Keratinocyte (primary cell): ENCODE results near the gene CHN2. TPM values are rescaled to one million over a fixed set of nuclear protein-coding genes. Genes with fewer than 3 reads are reported as not detected.

ENCODE experiments used
- DNase-seq: peaks from one replicate; pipeline ENCODE4 v3.0.0-alpha.2; 2011; ENCODE audit warnings: low read depth, missing footprints, low spot score
- FAIRE-seq: peaks from 2 replicates; lab custom pipeline; 2011; peaks lifted over from hg19 to GRCh38; lab: Jason Lieb, UNC
- H2AFZ ChIP-seq: 2 replicates; pipeline ENCODE4 v1.6.0; 2012; ENCODE audit warnings: low read length, control low read depth, inconsistent platforms; ENCODE audit not compliant: control insufficient read depth
- H3K27ac ChIP-seq: 2 replicates; pipeline ENCODE4 v1.5.1; 2011; ENCODE audit warnings: low read length; ENCODE audit not compliant: control insufficient read depth, insufficient read depth
- H3K27me3 ChIP-seq: 3 replicates; pipeline ENCODE4 v1.6.0; 2011; ENCODE audit warnings: low read length; ENCODE audit not compliant: control insufficient read depth, insufficient read depth; ENCODE audit errors: extremely low read depth
- H3K36me3 ChIP-seq, 2 experiments: 2 replicates in 1 of 2; 3 replicates in 1 of 2; pipeline ENCODE4 v1.5.1; 2011; ENCODE audit warnings: low read length in 2 of 2, mild to moderate bottlenecking in 1 of 2; ENCODE audit not compliant: control insufficient read depth in 2 of 2, insufficient read depth in 2 of 2; ENCODE audit errors: extremely low read depth in 1 of 2
- H3K4me1 ChIP-seq: 3 replicates; pipeline ENCODE4 v1.5.1; 2011; ENCODE audit warnings: low read length; ENCODE audit not compliant: control insufficient read depth, insufficient read depth; ENCODE audit errors: extremely low read depth
- H3K4me2 ChIP-seq: 3 replicates; pipeline ENCODE4 v1.6.0; 2011; ENCODE audit warnings: low read depth, low read length; ENCODE audit not compliant: control insufficient read depth, insufficient read depth; ENCODE audit errors: extremely low read depth
- H3K4me3 ChIP-seq, 3 experiments: fragments of 200-600 bp in 1 of 3; sonication (generic) in 1 of 3; 2 replicates in 2 of 3; 3 replicates in 1 of 3; pipeline ENCODE4 v1.5.1; 2011 to 2016; ENCODE audit warnings: low read length in 3 of 3, mild to moderate bottlenecking in 3 of 3, control low read depth in 2 of 3, inconsistent platforms in 1 of 3, low read depth in 1 of 3, mixed read lengths in 1 of 3, mixed run types in 1 of 3, moderate library complexity in 1 of 3; ENCODE audit not compliant: control insufficient read depth in 2 of 3, insufficient read depth in 2 of 3; ENCODE audit errors: extremely low read depth in 1 of 3
- H3K79me2 ChIP-seq: 2 replicates; pipeline ENCODE4 v1.6.0; 2012; ENCODE audit warnings: low read length; ENCODE audit not compliant: control insufficient read depth, insufficient read depth
- H3K9ac ChIP-seq: 3 replicates; pipeline ENCODE4 v1.6.0; 2011; ENCODE audit warnings: low read length; ENCODE audit not compliant: control insufficient read depth, insufficient read depth; ENCODE audit errors: extremely low read depth
- H3K9me1 ChIP-seq: 3 replicates; pipeline ENCODE4 v1.6.0; 2011; ENCODE audit warnings: low read length; ENCODE audit not compliant: control insufficient read depth, insufficient read depth; ENCODE audit errors: extremely low read depth
- H3K9me3 ChIP-seq: 2 replicates; pipeline ENCODE4 v1.5.1; 2012; ENCODE audit warnings: low read depth, low read length; ENCODE audit not compliant: control insufficient read depth
- H4K20me1 ChIP-seq: 3 replicates; pipeline ENCODE4 v1.6.0; 2011; ENCODE audit warnings: low read length; ENCODE audit not compliant: control insufficient read depth, insufficient read depth; ENCODE audit errors: extremely low read depth
- CTCF ChIP-seq, 3 experiments: IDR thresholded peaks in 1 of 3; conservative IDR thresholded peaks in 1 of 3; optimal IDR thresholded peaks in 1 of 3; 2 replicates in 2 of 3; 3 replicates in 1 of 3; pipeline versions ENCODE3 to v1.5.1; 2011; ENCODE audit warnings: low read length in 3 of 3, mild to moderate bottlenecking in 3 of 3, moderate library complexity in 2 of 3, control low read depth in 1 of 3, inconsistent platforms in 1 of 3; ENCODE audit not compliant: insufficient read depth in 2 of 3; ENCODE audit errors: extremely low read depth in 1 of 3
- EZH2 ChIP-seq: IDR thresholded peaks from one replicate; pipeline ENCODE4 v1.6.1; 2012; ENCODE audit warnings: inconsistent platforms, mild to moderate bottlenecking, low read length, moderate library complexity
- dilution Hi-C: fragments of 300-500 bp; cut with MboI; formaldehyde crosslinking; loops from one replicate; pipeline ENCODE4 v1.7.0; 2020; ENCODE audit warnings: low sequenced_read_pairs; ENCODE audit not compliant: extremely low pct_ligation_motif_present
- polyA plus RNA-seq, 5 experiments: library from polyadenylated mRNA; depleted of rRNA in 3 of 5; stranded (reverse) in 3 of 5; stranded (forward) in 1 of 5; unstranded in 1 of 5; fragments of >200 nt; gene quantifications; 1 replicate in 1 of 5; 2 replicates in 3 of 5; 3 replicates in 1 of 5; pipeline versions ENCODE4 v1.2.1 to v1.2.3, GENCODE V29; 2011 to 2012; ENCODE audit warnings: missing spikeins in 2 of 5, low read depth in 1 of 5, low replicate concordance in 1 of 5

Gene CHN2
- polyA plus RNA-seq, 1 donor (not counting 4 experiments of a cell fraction or from before 2014, with no cell fraction given), result 1.8 TPM

GRCh38 chr7:29330136-29330535 is 135.6 kb downstream of the CHN2 start:
- no peak for DNase-seq
- no peak for TF ChIP-seq EZH2
- TF ChIP-seq CTCF (optimal IDR thresholded peaks at IDR 0.05 in 1 of 3, IDR thresholded peaks at IDR 0.05 in 1 of 3, conservative IDR thresholded peaks at IDR 0.05 in 1 of 3; ENCODE audit: extremely low read depth in 1 of 3, insufficient read depth in 2 of 3, low read length in 3 of 3), result no peak
- Histone ChIP-seq H3K36me3 (no peaks in the 10 kb centered on the region), H3K4me1 (peaks cover 8% of the 10 kb centered on the region), H2AFZ (no peak overlapping the region), H3K27ac (no peak overlapping the region), H3K27me3 (no peaks in the 10 kb centered on the region), H4K20me1 (no peaks in the 10 kb centered on the region), H3K9me1 (no peaks in the 10 kb centered on the region), H3K4me2 (no peak overlapping the region), H3K79me2 (no peaks in the 10 kb centered on the region), H3K4me3 (no peak overlapping the region), H3K9ac (no peak overlapping the region), H3K9me3 (no peaks in the 10 kb centered on the region)
- no peak for FAIRE-seq
- dilution Hi-C loops, result no loop called here

- Histone ChIP-seq H3K27ac (no peak overlapping the region), H3K27me3 (no peaks in the 10 kb centered on the region), H3K9me3 (no peaks in the 10 kb centered on the region), H2AFZ (no peak overlapping the region), H3K9ac (no peak overlapping the region), H3K36me3 (no peaks in the 10 kb centered on the region), H3K4me3 (no peak overlapping the region), H3K4me1 (peaks cover 8% of the 10 kb centered on the region), H3K9me1 (no peaks in the 10 kb centered on the region), H3K4me2 (no peak overlapping the region), H4K20me1 (no peaks in the 10 kb centered on the region), H3K79me2 (no peaks in the 10 kb centered on the region)
- FAIRE-seq, result no peak
- no peak for TF ChIP-seq EZH2
- no peak for TF ChIP-seq CTCF (optimal IDR thresholded peaks at IDR 0.05 in 1 of 3, IDR thresholded peaks at IDR 0.05 in 1 of 3, conservative IDR thresholded peaks at IDR 0.05 in 1 of 3; ENCODE audit: extremely low read depth in 1 of 3, insufficient read depth in 2 of 3, low read length in 3 of 3)
- dilution Hi-C loops, result no loop called here
- no peak for DNase-seq
Observed at GRCh38 chr7:29331163-29331562, 136.6 kb downstream of the CHN2 start.
